ENCODE measurements around the gene FAM200C. TPM values are rescaled to one million over a fixed set of nuclear protein-coding genes. Genes with fewer than 3 reads are reported as not detected.
"Not testable (repeated sequence)": the region's sequence is repeated elsewhere in the genome, so short reads cannot be mapped to it uniquely, and the experiment has no call there.

The FAM200C gene
- total RNA-seq, 1 donor from 2014 or later, result 6.1 TPM

GRCh38 chr5:160437271-160437670 lies 37.4 kb upstream of the FAM200C start:
- ATAC-seq, result no peak
- no peak for DNase-seq
- intact Hi-C loops (cut with DNase I), result no loop called here
- H3K36me3 ChIP-seq, result no peaks in the 10 kb centered on the region
- no peak overlapping the region for H3K4me3 ChIP-seq
- no peaks in the 10 kb centered on the region for H3K9me3 ChIP-seq
- peaks cover 10% of the 10 kb centered on the region for H3K4me1 ChIP-seq
- no peak for TF ChIP-seq CTCF (IDR thresholded peaks at IDR 0.05)
- H3K27ac ChIP-seq, result no peak overlapping the region
- no peaks in the 10 kb centered on the region for H3K27me3 ChIP-seq (ENCODE audit: low read depth)

GRCh38 chr5:160436661-160437060 lies 36.8 kb upstream of the FAM200C start:
- H3K27me3 ChIP-seq (ENCODE audit: low read depth); H3K36me3 ChIP-seq; intact Hi-C loops (cut with DNase I); H3K9me3 ChIP-seq; ATAC-seq; DNase-seq; H3K4me1 ChIP-seq; H3K4me3 ChIP-seq; H3K27ac ChIP-seq: not testable (repeated sequence)

GRCh38 chr5:160436017-160436416 lies 36.2 kb upstream of the FAM200C start:
- intact Hi-C loops (cut with DNase I), result no loop called here
- no peak for TF ChIP-seq CTCF (IDR thresholded peaks at IDR 0.05)

GRCh38 chr5:160435532-160435931 lies 35.7 kb upstream of the FAM200C start:
- no peaks in the 10 kb centered on the region for H3K27me3 ChIP-seq (ENCODE audit: low read depth)
- H3K36me3 ChIP-seq, result no peaks in the 10 kb centered on the region
- peaks cover 10% of the 10 kb centered on the region for H3K4me1 ChIP-seq
- no peaks in the 10 kb centered on the region for H3K9me3 ChIP-seq
- ATAC-seq (no peak), DNase-seq (no peak)
- no peak overlapping the region for H3K4me3 ChIP-seq
- intact Hi-C loops (cut with DNase I), result no loop called here
- TF ChIP-seq CTCF (IDR thresholded peaks at IDR 0.05), result no peak
- no peak overlapping the region for H3K27ac ChIP-seq

More at GRCh38 chr5:160436017-160436416, 36.2 kb upstream of the FAM200C start:
- H3K4me1 ChIP-seq, result peaks cover 10% of the 10 kb centered on the region
- no peaks in the 10 kb centered on the region for H3K27me3 ChIP-seq (ENCODE audit: low read depth)
- DNase-seq (no peak), ATAC-seq (no peak)
- H3K36me3 ChIP-seq, result no peaks in the 10 kb centered on the region
- no peak overlapping the region for H3K4me3 ChIP-seq
- no peak overlapping the region for H3K27ac ChIP-seq
- no peaks in the 10 kb centered on the region for H3K9me3 ChIP-seq

- H3K27me3 ChIP-seq (ENCODE audit: low read depth), result no peaks in the 10 kb centered on the region
- H3K4me1 ChIP-seq, result peaks cover 5% of the 10 kb centered on the region
- peak in 1 of 2 donors; percentile 58 for ATAC-seq
- H3K36me3 ChIP-seq, result no peaks in the 10 kb centered on the region
- no peak overlapping the region for H3K4me3 ChIP-seq
- DNase-seq, result peak; percentile 44
- intact Hi-C loops (cut with DNase I), result no loop called here
- no peak for TF ChIP-seq CTCF (IDR thresholded peaks at IDR 0.05)
- no peaks in the 10 kb centered on the region for H3K9me3 ChIP-seq
- no peak overlapping the region for H3K27ac ChIP-seq
These were observed 34.2 kb upstream of the FAM200C start for GRCh38 chr5:160434022-160434531.

- Histone ChIP-seq H3K4me3 (no peak overlapping the region), H3K27me3 (ENCODE audit: low read depth) (no peaks in the 10 kb centered on the region), H3K36me3 (no peaks in the 10 kb centered on the region), H3K27ac (no peak overlapping the region), H3K9me3 (no peaks in the 10 kb centered on the region), H3K4me1 (no peaks in the 10 kb centered on the region)
- intact Hi-C loops (cut with DNase I), result no loop called here
- TF ChIP-seq CTCF (IDR thresholded peaks at IDR 0.05), result no peak
- DNase-seq (no peak), ATAC-seq (no peak)
These were observed 32.9 kb upstream of the FAM200C start for GRCh38 chr5:160432787-160433186.

All from lower lobe of right lung (tissue), 2 donors.